H9 (cell line): Measurements from ENCODE around the gene SLC6A15. TPM values are rescaled to one million over a fixed set of nuclear protein-coding genes. Genes with fewer than 3 reads are reported as not detected.

Source experiments
- DNase-seq: peaks from one replicate; pipeline ENCODE4 v3.0.0-alpha.2; 2017
- H2AFZ ChIP-seq: one replicate; pipeline ENCODE4 v1.6.1; 2013; ENCODE audit warnings: mild to moderate bottlenecking, low read length, control low read depth, moderate library complexity
- H2AK5ac ChIP-seq: 2 replicates; pipeline ENCODE4 v1.6.1; 2013; ENCODE audit warnings: low read length, control low read depth, mixed read lengths; ENCODE audit not compliant: insufficient read length
- H2BK120ac ChIP-seq: one replicate; pipeline ENCODE4 v1.6.1; 2013; ENCODE audit warnings: low read depth, mild to moderate bottlenecking, low read length, control low read depth, inconsistent platforms; ENCODE audit not compliant: poor library complexity, severe bottlenecking
- H2BK12ac ChIP-seq: 2 replicates; pipeline ENCODE4 v1.6.1; 2013; ENCODE audit warnings: low read length, control low read depth, mixed read lengths, low read depth; ENCODE audit not compliant: insufficient read length
- H2BK15ac ChIP-seq: 2 replicates; pipeline ENCODE4 v1.6.1; 2013; ENCODE audit warnings: low read depth, low read length, control low read depth
- H2BK20ac ChIP-seq: one replicate; pipeline ENCODE4 v1.6.1; 2013; ENCODE audit warnings: low read depth, mild to moderate bottlenecking, low read length, control low read depth, inconsistent platforms; ENCODE audit not compliant: poor library complexity, severe bottlenecking
- H2BK5ac ChIP-seq: 2 replicates; pipeline ENCODE4 v1.6.1; 2013; ENCODE audit warnings: low read length, control low read depth, mixed read lengths; ENCODE audit not compliant: insufficient read length
- H3K14ac ChIP-seq: 2 replicates; pipeline ENCODE4 v1.6.1; 2013; ENCODE audit warnings: low read length, control low read depth; ENCODE audit not compliant: insufficient read depth
- H3K18ac ChIP-seq: 2 replicates; pipeline ENCODE4 v1.6.1; 2013; ENCODE audit warnings: low read depth, mild to moderate bottlenecking, mixed read lengths, low read length, control low read depth; ENCODE audit not compliant: insufficient read length
- H3K23ac ChIP-seq: 2 replicates; pipeline ENCODE4 v1.6.1; 2013; ENCODE audit warnings: low read length, control low read depth, mixed read lengths, low read depth; ENCODE audit not compliant: insufficient read length
- H3K23me2 ChIP-seq: 2 replicates; pipeline ENCODE4 v1.6.1; 2013; ENCODE audit warnings: low read depth, mild to moderate bottlenecking, mixed read lengths, low read length, control low read depth; ENCODE audit not compliant: insufficient read length, poor library complexity, severe bottlenecking
- H3K27ac ChIP-seq: 2 replicates; pipeline ENCODE4 v1.5.1; 2013; ENCODE audit warnings: low read length, control low read depth, mixed read lengths, low read depth; ENCODE audit not compliant: insufficient read length
- H3K27me3 ChIP-seq: 2 replicates; pipeline ENCODE4 v1.6.1; 2013; ENCODE audit warnings: low read length, control low read depth, inconsistent platforms; ENCODE audit not compliant: insufficient read depth
- H3K4ac ChIP-seq: 2 replicates; pipeline ENCODE4 v1.6.1; 2013; ENCODE audit warnings: low read depth, mild to moderate bottlenecking, control low read depth, inconsistent platforms, low read length, moderate library complexity
- H3K4me1 ChIP-seq: 2 replicates; pipeline ENCODE4 v1.6.1; 2013; ENCODE audit warnings: low read length, control low read depth, inconsistent platforms; ENCODE audit not compliant: insufficient read depth
- H3K4me2 ChIP-seq: 2 replicates; pipeline ENCODE4 v1.6.1; 2013; ENCODE audit warnings: low read length, control low read depth, mixed read lengths; ENCODE audit not compliant: insufficient read length, insufficient read depth
- H3K56ac ChIP-seq: 2 replicates; pipeline ENCODE4 v1.6.1; 2013; ENCODE audit warnings: low read depth, mild to moderate bottlenecking, mixed read lengths, low read length, control low read depth; ENCODE audit not compliant: insufficient read length
- H3K79me1 ChIP-seq: 2 replicates; pipeline ENCODE4 v1.6.1; 2013; ENCODE audit warnings: low read depth, mild to moderate bottlenecking, moderate library complexity, low read length, control low read depth, inconsistent platforms; ENCODE audit not compliant: insufficient read depth, poor library complexity, severe bottlenecking
- H3K79me2 ChIP-seq: 2 replicates; pipeline ENCODE4 v1.6.1; 2013; ENCODE audit warnings: low read length, control low read depth, inconsistent platforms; ENCODE audit not compliant: insufficient read depth
- H3K9ac ChIP-seq: 2 replicates; pipeline ENCODE4 v1.6.1; 2013; ENCODE audit warnings: low read length, control low read depth, mixed read lengths; ENCODE audit not compliant: insufficient read length; ENCODE audit errors: extremely low read depth
- H3K9me3 ChIP-seq: one replicate; pipeline ENCODE4 v1.6.1; 2013; ENCODE audit warnings: low read depth, low read length, inconsistent platforms; ENCODE audit not compliant: control insufficient read depth
- H3T11ph ChIP-seq: one replicate; pipeline ENCODE4 v1.6.1; 2013; ENCODE audit warnings: mild to moderate bottlenecking, low read length, control low read depth, inconsistent platforms
- H4K20me1 ChIP-seq: one replicate; pipeline ENCODE4 v1.6.1; 2013; ENCODE audit not compliant: control insufficient read depth, insufficient read length, insufficient read depth
- H4K5ac ChIP-seq: 2 replicates; pipeline ENCODE4 v1.6.1; 2013; ENCODE audit warnings: low read depth, mild to moderate bottlenecking, mixed read lengths, low read length, control low read depth; ENCODE audit not compliant: insufficient read length
- H4K8ac ChIP-seq: replicated peaks from 2 replicates; pipeline ENCODE4 v1.6.1; 2013; ENCODE audit warnings: low read length, control low read depth, mixed read lengths, low read depth; ENCODE audit not compliant: insufficient read length
- H4K91ac ChIP-seq: 2 replicates; pipeline ENCODE4 v1.6.1; 2013; ENCODE audit warnings: low read depth, mild to moderate bottlenecking, moderate library complexity, mixed read lengths, low read length, control low read depth; ENCODE audit not compliant: insufficient read length
- H3K27ac Mint-ChIP-seq, 3 experiments: 2 replicates in 2 of 3; 3 replicates in 1 of 3; pipeline ENCODE4 v1.8.0; 2020 to 2021; ENCODE audit warnings: mixed read lengths in 3 of 3, mild to moderate bottlenecking in 1 of 3, moderate library complexity in 1 of 3
- H3K27me3 Mint-ChIP-seq: 2 replicates; pipeline ENCODE4 v1.8.0; 2021; ENCODE audit warnings: low read depth, mild to moderate bottlenecking, moderate library complexity, mixed read lengths
- H3K36me3 Mint-ChIP-seq, 3 experiments: 2 replicates in 2 of 3; 3 replicates in 1 of 3; pipeline ENCODE4 v1.8.0; 2020 to 2021; ENCODE audit warnings: low read depth in 3 of 3, mixed read lengths in 3 of 3; ENCODE audit not compliant: insufficient read depth in 1 of 3
- H3K4me1 Mint-ChIP-seq, 2 experiments: 2 replicates each; pipeline ENCODE4 v1.8.0; 2020; ENCODE audit warnings: mixed read lengths in 2 of 2
- H3K4me3 Mint-ChIP-seq, 2 experiments: 2 replicates in 1 of 2; 3 replicates in 1 of 2; pipeline ENCODE4 v1.8.0; 2020 to 2021; ENCODE audit warnings: mild to moderate bottlenecking in 2 of 2, mixed read lengths in 2 of 2, moderate library complexity in 1 of 2
- H3K9me3 Mint-ChIP-seq, 2 experiments: 2 replicates in 1 of 2; 3 replicates in 1 of 2; pipeline ENCODE4 v1.8.0; 2020; ENCODE audit warnings: mild to moderate bottlenecking in 2 of 2, mixed read lengths in 2 of 2, moderate library complexity in 1 of 2
- WGBS: extraction: QIAGEN DNeasy Blood & Tissue Kit; methylation state at CpG from one replicate; pipeline ENCODE4 v1.1.7; 2013; ENCODE audit warnings: missing lambda C conversion rate, low lambda C conversion rate, mixed read lengths; ENCODE audit not compliant: insufficient read length; ENCODE audit errors: extremely low coverage; 5-methylcytosine and 5-hydroxymethylcytosine counted together
- total RNA-seq: library from RNA; stranded (reverse); gene quantifications from 2 replicates; pipeline ENCODE4 v1.2.1, GENCODE V29; 2021
- TF ChIP-seq, protein P1 (sequence below): fragments of 200-600 bp; sonication (generic); conservative IDR thresholded peaks from 3 replicates; pipeline ENCODE4 v1.8.0; 2021; ENCODE audit warnings: antibody characterized with exemption, mild to moderate bottlenecking

SLC6A15 gene
- total RNA-seq, 1 experiment from 2014 or later, result 12.9 TPM

DNA sequence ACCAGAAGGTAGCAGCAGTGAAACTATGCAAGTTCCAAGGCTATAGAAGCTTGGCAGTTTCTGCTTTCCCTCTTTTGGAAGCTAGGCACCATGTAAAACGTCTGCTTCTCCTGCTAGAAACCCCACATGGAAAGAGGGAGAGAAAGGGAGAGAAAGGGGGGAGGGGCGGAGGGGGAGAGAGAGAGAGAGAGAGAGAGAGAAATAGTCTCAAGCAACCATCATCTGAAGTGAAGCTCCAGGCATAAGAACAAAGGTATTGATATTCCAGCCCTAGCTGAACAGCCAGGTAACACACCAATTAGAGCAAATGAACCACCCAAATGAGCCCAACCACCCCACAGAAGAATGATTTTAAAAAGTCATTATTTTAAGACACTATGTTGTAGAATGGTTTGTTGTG is 8.5 kb downstream of the SLC6A15 start:
- H2BK15ac ChIP-seq, result no peak overlapping the region
- TF ChIP-seq, protein P1, sequence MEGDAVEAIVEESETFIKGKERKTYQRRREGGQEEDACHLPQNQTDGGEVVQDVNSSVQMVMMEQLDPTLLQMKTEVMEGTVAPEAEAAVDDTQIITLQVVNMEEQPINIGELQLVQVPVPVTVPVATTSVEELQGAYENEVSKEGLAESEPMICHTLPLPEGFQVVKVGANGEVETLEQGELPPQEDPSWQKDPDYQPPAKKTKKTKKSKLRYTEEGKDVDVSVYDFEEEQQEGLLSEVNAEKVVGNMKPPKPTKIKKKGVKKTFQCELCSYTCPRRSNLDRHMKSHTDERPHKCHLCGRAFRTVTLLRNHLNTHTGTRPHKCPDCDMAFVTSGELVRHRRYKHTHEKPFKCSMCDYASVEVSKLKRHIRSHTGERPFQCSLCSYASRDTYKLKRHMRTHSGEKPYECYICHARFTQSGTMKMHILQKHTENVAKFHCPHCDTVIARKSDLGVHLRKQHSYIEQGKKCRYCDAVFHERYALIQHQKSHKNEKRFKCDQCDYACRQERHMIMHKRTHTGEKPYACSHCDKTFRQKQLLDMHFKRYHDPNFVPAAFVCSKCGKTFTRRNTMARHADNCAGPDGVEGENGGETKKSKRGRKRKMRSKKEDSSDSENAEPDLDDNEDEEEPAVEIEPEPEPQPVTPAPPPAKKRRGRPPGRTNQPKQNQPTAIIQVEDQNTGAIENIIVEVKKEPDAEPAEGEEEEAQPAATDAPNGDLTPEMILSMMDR, result no peak
- H3K9ac ChIP-seq, result no peak overlapping the region
- no peak overlapping the region for H2BK120ac ChIP-seq
- no peak overlapping the region for H4K5ac ChIP-seq
- Mint-ChIP-seq H3K4me3 (no peak overlapping the region), H3K27ac (no peak overlapping the region), H3K36me3 (peaks cover 0 to 4% (median 0%) of the 10 kb centered on the region in 3 experiments; a peak in 1 of 7 replicates), H3K27me3 (no peaks in the 10 kb centered on the region), H3K4me1 (peaks cover 4 to 7% of the 10 kb centered on the region in 2 experiments; a peak in 3 of 4 replicates), H3K9me3 (no peaks in the 10 kb centered on the region)
- H3K18ac ChIP-seq, result no peak overlapping the region
- H2AK5ac ChIP-seq, result no peak overlapping the region
- no CpG with 5 or more reads among the region's 2 CpGs for WGBS
- H3K27ac ChIP-seq, result no peak overlapping the region
- no peak for DNase-seq
- H3K4ac ChIP-seq, result no peak overlapping the region
- no peaks in the 10 kb centered on the region for H3K23me2 ChIP-seq
- no peak overlapping the region for H2BK12ac ChIP-seq
- no peak overlapping the region for H3T11ph ChIP-seq
- no peaks in the 10 kb centered on the region for H3K9me3 ChIP-seq
- no peak overlapping the region for H3K56ac ChIP-seq
- no peaks in the 10 kb centered on the region for H3K4me1 ChIP-seq
- H2BK20ac ChIP-seq, result no peak overlapping the region
- no peak overlapping the region for H3K4me2 ChIP-seq
- no peaks in the 10 kb centered on the region for H4K20me1 ChIP-seq
- no peaks in the 10 kb centered on the region for H3K79me1 ChIP-seq
- no peak overlapping the region for H3K23ac ChIP-seq
- H3K79me2 ChIP-seq, result peaks cover 8% of the 10 kb centered on the region; the same call in 1 of the 2 replicates
- no peak overlapping the region for H3K14ac ChIP-seq
- no peak overlapping the region for H4K91ac ChIP-seq
- no peak overlapping the region for H2BK5ac ChIP-seq
- H4K8ac ChIP-seq, result no peak overlapping the region
- no peaks in the 10 kb centered on the region for H3K27me3 ChIP-seq
- no peak overlapping the region for H2AFZ ChIP-seq
